Glutamatergic neuron (in vitro differentiated cells): Measurements from ENCODE around the gene PBX3. TPM values are rescaled to one million over a fixed set of nuclear protein-coding genes. Genes with fewer than 3 reads are reported as not detected.

ENCODE experiments used
- DNase-seq: peaks from one replicate; pipeline ENCODE4 v3.0.0; 2022
- H3K27ac Mint-ChIP-seq: one replicate; pipeline ENCODE4 v1.8.0; 2020; ENCODE audit warnings: mild to moderate bottlenecking, mixed read lengths, inconsistent platforms; ENCODE audit not compliant: unreplicated experiment
- H3K27me3 Mint-ChIP-seq: one replicate; pipeline ENCODE4 v1.8.0; 2020; ENCODE audit warnings: mild to moderate bottlenecking, moderate library complexity, mixed read lengths, inconsistent platforms; ENCODE audit not compliant: unreplicated experiment
- H3K36me3 Mint-ChIP-seq: one replicate; pipeline ENCODE4 v1.8.0; 2020; ENCODE audit warnings: mild to moderate bottlenecking, mixed read lengths, inconsistent platforms; ENCODE audit not compliant: unreplicated experiment
- H3K4me1 Mint-ChIP-seq: one replicate; pipeline ENCODE4 v1.8.0; 2020; ENCODE audit warnings: mild to moderate bottlenecking, low read depth, mixed read lengths, inconsistent platforms; ENCODE audit not compliant: unreplicated experiment
- H3K4me3 Mint-ChIP-seq: one replicate; pipeline ENCODE4 v1.8.0; 2020; ENCODE audit warnings: mild to moderate bottlenecking, mixed read lengths, inconsistent platforms; ENCODE audit not compliant: unreplicated experiment
- H3K9me3 Mint-ChIP-seq: one replicate; pipeline ENCODE4 v1.8.0; 2020; ENCODE audit warnings: mild to moderate bottlenecking, moderate library complexity, mixed read lengths, inconsistent platforms; ENCODE audit not compliant: unreplicated experiment
- total RNA-seq: library from RNA; stranded (reverse); fragmentation: NEBNext Ultra II Directional; extraction: Animal tissue kit (Norgen Biotek cat#: 25700); gene quantifications from one replicate; pipeline ENCODE4 v1.2.1, GENCODE V29; 2021; ENCODE audit not compliant: unreplicated experiment
- TF ChIP-seq, protein P1 (sequence below): fragments of 200-600 bp; sonication (generic); IDR thresholded peaks from one replicate; pipeline ENCODE4 v1.5.0; 2021; ENCODE audit not compliant: partially characterized antibody, unreplicated experiment

Gene PBX3
- total RNA-seq, 1 donor from 2014 or later = 51.2 TPM

DNA sequence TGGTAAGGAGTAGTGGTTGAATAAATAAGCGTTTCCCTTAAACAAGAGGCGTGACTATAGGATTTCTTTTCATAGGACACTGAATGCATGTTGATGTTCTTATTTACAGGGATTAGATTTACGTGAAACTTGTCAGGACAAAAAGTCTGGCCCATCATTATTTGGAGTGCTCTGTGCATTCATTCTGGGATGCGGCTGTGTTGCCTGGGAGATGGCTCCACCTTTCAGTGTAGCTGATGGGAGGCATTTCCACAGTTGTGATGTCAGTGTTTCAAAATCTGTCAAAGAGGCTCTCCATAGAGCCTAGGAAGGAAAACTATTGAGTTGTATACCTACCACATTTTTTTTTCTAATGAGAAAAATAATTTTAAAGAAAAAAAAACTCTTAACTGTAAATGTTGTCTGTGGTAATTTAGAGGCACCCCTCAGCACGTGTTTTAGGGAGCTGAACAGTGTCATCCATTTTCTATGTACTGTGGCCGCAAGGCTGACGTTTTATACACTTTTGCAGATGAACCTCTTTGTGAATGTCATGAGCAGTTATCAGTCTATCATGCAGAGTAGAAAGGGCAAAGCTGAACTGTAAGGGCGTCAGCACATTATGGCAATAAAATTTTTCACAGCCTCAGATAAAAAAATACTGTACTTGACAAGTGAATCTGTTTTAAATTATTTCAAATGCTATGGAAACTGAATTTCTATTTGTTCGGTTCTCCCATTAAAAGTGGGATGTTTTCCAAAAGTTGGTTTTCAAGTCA, 202.7 kb downstream of the PBX3 start:
- H3K4me1 Mint-ChIP-seq = no peaks in the 10 kb centered on the region
- H3K27ac Mint-ChIP-seq = no peak overlapping the region
- DNase-seq = no peak
- no peak overlapping the region for H3K4me3 Mint-ChIP-seq
- TF ChIP-seq, protein P1, sequence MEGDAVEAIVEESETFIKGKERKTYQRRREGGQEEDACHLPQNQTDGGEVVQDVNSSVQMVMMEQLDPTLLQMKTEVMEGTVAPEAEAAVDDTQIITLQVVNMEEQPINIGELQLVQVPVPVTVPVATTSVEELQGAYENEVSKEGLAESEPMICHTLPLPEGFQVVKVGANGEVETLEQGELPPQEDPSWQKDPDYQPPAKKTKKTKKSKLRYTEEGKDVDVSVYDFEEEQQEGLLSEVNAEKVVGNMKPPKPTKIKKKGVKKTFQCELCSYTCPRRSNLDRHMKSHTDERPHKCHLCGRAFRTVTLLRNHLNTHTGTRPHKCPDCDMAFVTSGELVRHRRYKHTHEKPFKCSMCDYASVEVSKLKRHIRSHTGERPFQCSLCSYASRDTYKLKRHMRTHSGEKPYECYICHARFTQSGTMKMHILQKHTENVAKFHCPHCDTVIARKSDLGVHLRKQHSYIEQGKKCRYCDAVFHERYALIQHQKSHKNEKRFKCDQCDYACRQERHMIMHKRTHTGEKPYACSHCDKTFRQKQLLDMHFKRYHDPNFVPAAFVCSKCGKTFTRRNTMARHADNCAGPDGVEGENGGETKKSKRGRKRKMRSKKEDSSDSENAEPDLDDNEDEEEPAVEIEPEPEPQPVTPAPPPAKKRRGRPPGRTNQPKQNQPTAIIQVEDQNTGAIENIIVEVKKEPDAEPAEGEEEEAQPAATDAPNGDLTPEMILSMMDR = no peak
- peaks cover 2% of the 10 kb centered on the region for H3K9me3 Mint-ChIP-seq
- H3K36me3 Mint-ChIP-seq = peaks cover 12% of the 10 kb centered on the region
- H3K27me3 Mint-ChIP-seq = no peaks in the 10 kb centered on the region

DNA sequence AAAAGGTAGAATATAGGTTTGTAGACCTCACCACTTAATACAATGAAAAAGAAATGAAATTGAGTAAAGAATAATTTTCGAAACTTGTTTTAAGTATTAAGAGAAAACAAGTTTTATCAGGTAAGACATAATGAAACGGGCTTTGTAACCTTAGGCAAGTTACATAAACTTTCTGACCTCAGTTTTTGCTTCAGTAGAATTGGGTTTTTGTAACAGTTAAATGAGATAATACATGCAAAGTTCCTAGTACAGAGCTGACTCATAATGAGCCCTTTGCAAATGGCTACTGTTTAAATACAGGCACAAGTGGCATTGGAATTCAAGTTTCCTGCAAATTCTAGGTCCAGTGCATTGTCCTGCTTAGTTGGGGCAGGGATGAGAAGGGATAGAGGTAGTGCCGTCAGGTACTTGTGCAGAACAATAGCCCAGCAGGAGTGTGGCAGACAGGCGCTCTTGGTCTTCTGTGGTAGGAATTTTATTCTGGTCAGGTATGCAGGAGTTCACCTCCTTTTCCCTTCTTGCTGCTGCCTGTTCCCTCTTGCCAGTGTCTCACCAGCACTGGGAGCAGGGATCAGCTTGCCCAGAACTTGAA, 203.8 kb downstream of the PBX3 start:
- TF ChIP-seq, protein P1 = no peak

DNA sequence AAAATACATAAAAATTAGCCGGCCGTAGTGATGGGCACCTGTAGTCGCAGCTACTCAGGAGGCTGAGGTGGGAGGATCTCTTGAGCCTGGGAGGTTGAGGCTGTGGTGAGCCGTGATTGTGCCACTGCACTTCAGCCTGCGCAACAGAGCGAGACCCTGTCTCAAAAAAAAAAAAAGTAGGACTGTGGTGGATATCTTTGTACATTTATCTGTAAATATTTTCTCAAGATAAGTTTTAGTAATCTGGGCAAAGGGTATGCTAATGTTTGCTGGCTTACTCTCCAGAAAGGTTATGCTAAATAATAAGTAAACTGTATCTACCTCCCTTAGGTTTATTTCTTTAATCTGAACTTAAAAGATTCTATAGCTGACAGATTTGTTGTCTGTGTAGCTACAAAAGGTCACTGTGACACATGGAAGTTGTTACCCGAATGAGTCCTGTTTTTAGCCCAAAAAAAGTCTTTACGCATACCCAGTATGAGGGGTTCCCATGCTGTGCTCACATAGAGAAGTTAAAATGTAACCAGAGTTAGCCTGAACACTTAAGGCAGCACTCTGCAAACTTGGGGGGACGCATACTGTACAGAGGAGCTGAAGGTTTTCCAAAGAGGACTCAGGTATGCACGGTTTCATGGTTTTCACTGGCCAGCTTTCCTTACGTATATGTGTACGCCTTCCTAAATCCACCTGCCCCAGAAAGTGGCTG, 206.3 kb downstream of the PBX3 start:
- TF ChIP-seq, protein P1 = no peak
- Mint-ChIP-seq H3K27ac (no peak overlapping the region), H3K4me1 (peaks cover 13% of the 10 kb centered on the region), H3K9me3 (peaks cover 3% of the 10 kb centered on the region), H3K36me3 (peaks cover 5% of the 10 kb centered on the region), H3K27me3 (no peaks in the 10 kb centered on the region), H3K4me3 (no peak overlapping the region)
- no peak for DNase-seq

More for the DNA sequence above, 203.8 kb downstream of the PBX3 start:
- peaks cover 7% of the 10 kb centered on the region for H3K4me1 Mint-ChIP-seq
- no peak overlapping the region for H3K27ac Mint-ChIP-seq
- H3K27me3 Mint-ChIP-seq = no peaks in the 10 kb centered on the region
- H3K9me3 Mint-ChIP-seq = peaks cover 2% of the 10 kb centered on the region
- no peak for DNase-seq
- no peak overlapping the region for H3K4me3 Mint-ChIP-seq
- peaks cover 6% of the 10 kb centered on the region for H3K36me3 Mint-ChIP-seq

DNA sequence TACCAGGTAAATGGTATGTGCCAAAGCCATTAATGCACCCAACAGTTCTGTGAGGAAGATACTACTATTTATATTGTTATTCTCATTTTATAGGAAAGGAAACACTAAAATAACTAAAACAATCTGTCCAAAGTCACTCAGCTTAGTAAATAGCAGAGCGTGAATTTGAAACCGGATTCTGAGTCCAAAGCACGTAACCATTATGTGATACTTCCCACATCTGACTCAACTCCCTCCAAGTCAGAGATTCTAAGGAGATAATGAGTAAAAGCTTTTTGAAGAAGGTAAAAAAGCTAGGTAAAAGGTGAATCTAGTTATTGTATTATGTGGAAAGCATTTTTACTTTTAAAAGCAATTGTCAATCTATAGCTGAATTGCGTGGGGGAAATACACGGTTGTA, 208.9 kb downstream of the PBX3 start:
- no peak overlapping the region for H3K4me3 Mint-ChIP-seq
- H3K36me3 Mint-ChIP-seq = peaks cover 5% of the 10 kb centered on the region
- no peak for DNase-seq
- peaks cover 3% of the 10 kb centered on the region for H3K9me3 Mint-ChIP-seq
- TF ChIP-seq, protein P1 = no peak
- no peak overlapping the region for H3K27ac Mint-ChIP-seq
- no peaks in the 10 kb centered on the region for H3K27me3 Mint-ChIP-seq
- H3K4me1 Mint-ChIP-seq = peaks cover 27% of the 10 kb centered on the region
